HepG2 (cell line): ENCODE data around the gene C11orf54. TPM values are rescaled to one million over a fixed set of nuclear protein-coding genes. Genes with fewer than 3 reads are reported as not detected.

Experiments
- BCL6 ChIP-seq: IDR thresholded peaks from 2 replicates; pipeline ENCODE4 v1.6.1; 2016; ENCODE audit warnings: missing genetic modification reagents, missing compliant biosample characterization
- CEBPB ChIP-seq: IDR thresholded peaks from 2 replicates; pipeline ENCODE4 v1.6.1; 2011; ENCODE audit warnings: low read depth, low read length, improper control_type of control experiment, borderline replicate concordance
- EZH2 ChIP-seq: conservative IDR thresholded peaks from 2 replicates; pipeline ENCODE4 v1.6.1; 2012; ENCODE audit warnings: mild to moderate bottlenecking, low read depth, low read length, moderate library complexity
- GLI4 ChIP-seq: sonication (generic); formaldehyde crosslinking; IDR thresholded peaks from 2 replicates; pipeline ENCODE4 v1.5.1; 2020; ENCODE audit warnings: missing genetic modification reagents, mild to moderate bottlenecking, moderate library complexity, borderline replicate concordance
- RBFOX2 ChIP-seq: fragments of 200-400 bp; formaldehyde crosslinking; IDR thresholded peaks from 2 replicates; pipeline ENCODE4 v1.6.1; 2017; ENCODE audit warnings: low read depth, mild to moderate bottlenecking, low read length
- ZBTB38 ChIP-seq: sonication (generic); formaldehyde crosslinking; IDR thresholded peaks from 2 replicates; pipeline ENCODE4 v1.5.1; 2020; ENCODE audit warnings: mild to moderate bottlenecking, missing genetic modification reagents
- ZNF142 ChIP-seq: sonication (generic); formaldehyde crosslinking; IDR thresholded peaks from 2 replicates; pipeline ENCODE4 v1.4.0; 2020; ENCODE audit warnings: missing genetic modification reagents
- ZNF17 ChIP-seq: sonication (generic); formaldehyde crosslinking; IDR thresholded peaks from 2 replicates; pipeline ENCODE4 v1.5.0; 2020; ENCODE audit warnings: mild to moderate bottlenecking, missing genetic modification reagents
- ZNF276 ChIP-seq: sonication (generic); formaldehyde crosslinking; IDR thresholded peaks from 2 replicates; pipeline ENCODE4 v1.4.0; 2020; ENCODE audit warnings: mild to moderate bottlenecking, low read depth, missing genetic modification reagents
- ZNF598 ChIP-seq: sonication (generic); formaldehyde crosslinking; IDR thresholded peaks from 2 replicates; pipeline ENCODE4 v1.5.1; 2020; ENCODE audit warnings: mild to moderate bottlenecking, missing genetic modification reagents, borderline replicate concordance
- ZNF605 ChIP-seq: sonication (generic); formaldehyde crosslinking; IDR thresholded peaks from 2 replicates; pipeline ENCODE4 v1.8.0; 2022; ENCODE audit warnings: mild to moderate bottlenecking, missing genetic modification reagents
- ZNF749 ChIP-seq: sonication (generic); formaldehyde crosslinking; IDR thresholded peaks from 2 replicates; pipeline ENCODE4 v1.8.0; 2022; ENCODE audit warnings: mild to moderate bottlenecking, missing genetic modification reagents, moderate library complexity, borderline replicate concordance
- polyA plus RNA-seq, 8 experiments: library from polyadenylated mRNA; depleted of rRNA in 3 of 8; stranded (reverse) in 7 of 8; unstranded in 1 of 8; fragments of >200 nt; fragmentation: Illumina TruSeq in 4 of 8; extraction: Trizol in 4 of 8; gene quantifications; 2 replicates each; pipeline versions ENCODE4 v1.2.1 to v1.2.3, GENCODE V29; 2011 to 2016; ENCODE audit warnings: low read depth in 4 of 8, missing spikeins in 1 of 8, mixed read lengths in 1 of 8; ENCODE audit not compliant: insufficient read depth in 1 of 8
- total RNA-seq, 5 experiments: library from RNA; depleted of rRNA; stranded (reverse); fragments of >200 nt; fragmentation: Illumina TruSeq; extraction: Trizol; gene quantifications; 2 replicates each; pipeline ENCODE4 v1.2.3, GENCODE V29; 2016; ENCODE audit warnings: low read depth in 1 of 5

The C11orf54 gene
- total and polyA plus RNA-seq, 2 of the 13 experiments (the other 11 are each of a cell fraction or from before 2014, with no cell fraction given), result 42.7 to 50.1 TPM

GRCh38 chr11:93796441-93797231 lies 55.2 kb downstream of the C11orf54 start (continued):
- TF ChIP-seq ZNF142 (CRISPR knock-in tag) (no peak), ZBTB38 (no peak), EZH2 (no peak), ZNF598 (no peak), ZNF17 (no peak), GLI4 (CRISPR knock-in tag) (no peak), CEBPB (0 out of 2 replicates have a peak, but pooled peaks have one; percentile 15), ZNF276 (CRISPR knock-in tag) (no peak), ZNF605 (CRISPR knock-in tag) (no peak), BCL6 (no peak), ZNF749 (CRISPR knock-in tag) (no peak), RBFOX2 (peak; percentile 20; the same call in 1 of the 2 replicates)
